Retinal pigment epithelial cell (primary cell): ENCODE data around the gene TMEM247.
A peak's percentile ranks its signal among the peaks of the same experiment; 100 is the strongest.

ENCODE experiments used
- DNase-seq: peaks from one replicate; pipeline ENCODE4 v3.0.0-alpha.2; 2010; ENCODE audit warnings: low read depth
- H3K4me3 ChIP-seq: 2 replicates; pipeline ENCODE4 v1.5.1; 2011; ENCODE audit warnings: mild to moderate bottlenecking, low read length, control low read depth, moderate library complexity
- TF ChIP-seq, protein P1 (sequence below): conservative IDR thresholded peaks from 2 replicates; pipeline ENCODE4 v1.5.1; 2011; ENCODE audit warnings: low read depth, low read length, control low read depth, inconsistent platforms

The TMEM247 gene

DNA sequence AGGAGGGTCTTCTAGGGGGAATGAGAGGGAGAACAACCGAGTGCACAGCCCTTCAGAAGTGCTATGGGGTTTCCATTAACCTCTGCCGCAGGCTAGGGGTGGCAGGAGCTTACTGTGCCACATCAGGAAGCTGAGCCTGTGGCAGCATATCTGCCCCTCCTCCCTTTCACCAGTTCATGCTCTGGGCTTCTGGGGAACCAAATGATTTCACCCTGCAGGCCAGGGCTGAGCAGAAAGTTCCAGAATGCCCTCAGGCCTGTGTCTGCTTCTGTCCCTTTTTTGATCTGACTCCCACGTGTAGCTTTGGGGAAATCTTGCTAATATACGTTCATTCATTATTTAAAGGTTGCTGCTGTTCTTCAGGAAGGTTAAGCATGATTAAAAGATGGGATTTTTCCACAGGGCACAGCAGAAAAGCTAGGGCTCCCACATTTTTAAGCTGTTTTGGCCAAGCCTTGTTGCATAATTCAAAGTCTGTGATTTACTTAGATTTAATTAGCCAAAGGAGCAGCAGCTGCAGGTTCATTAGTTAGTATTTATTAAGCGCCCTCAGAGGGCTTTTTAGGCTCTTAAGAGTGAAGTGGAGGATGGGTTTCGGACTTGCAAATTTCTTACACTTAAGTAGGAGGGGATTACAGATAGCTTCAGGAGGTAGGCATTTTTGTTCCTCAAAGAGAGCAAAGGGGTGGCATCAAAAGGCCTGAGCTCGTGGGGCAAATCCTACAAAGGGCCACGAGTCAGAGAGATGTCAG lies 10.2 kb downstream of the TMEM247 start:
- H3K4me3 ChIP-seq = no peak overlapping the region
- TF ChIP-seq, protein P1, sequence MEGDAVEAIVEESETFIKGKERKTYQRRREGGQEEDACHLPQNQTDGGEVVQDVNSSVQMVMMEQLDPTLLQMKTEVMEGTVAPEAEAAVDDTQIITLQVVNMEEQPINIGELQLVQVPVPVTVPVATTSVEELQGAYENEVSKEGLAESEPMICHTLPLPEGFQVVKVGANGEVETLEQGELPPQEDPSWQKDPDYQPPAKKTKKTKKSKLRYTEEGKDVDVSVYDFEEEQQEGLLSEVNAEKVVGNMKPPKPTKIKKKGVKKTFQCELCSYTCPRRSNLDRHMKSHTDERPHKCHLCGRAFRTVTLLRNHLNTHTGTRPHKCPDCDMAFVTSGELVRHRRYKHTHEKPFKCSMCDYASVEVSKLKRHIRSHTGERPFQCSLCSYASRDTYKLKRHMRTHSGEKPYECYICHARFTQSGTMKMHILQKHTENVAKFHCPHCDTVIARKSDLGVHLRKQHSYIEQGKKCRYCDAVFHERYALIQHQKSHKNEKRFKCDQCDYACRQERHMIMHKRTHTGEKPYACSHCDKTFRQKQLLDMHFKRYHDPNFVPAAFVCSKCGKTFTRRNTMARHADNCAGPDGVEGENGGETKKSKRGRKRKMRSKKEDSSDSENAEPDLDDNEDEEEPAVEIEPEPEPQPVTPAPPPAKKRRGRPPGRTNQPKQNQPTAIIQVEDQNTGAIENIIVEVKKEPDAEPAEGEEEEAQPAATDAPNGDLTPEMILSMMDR = no peak
- no peak for DNase-seq

DNA sequence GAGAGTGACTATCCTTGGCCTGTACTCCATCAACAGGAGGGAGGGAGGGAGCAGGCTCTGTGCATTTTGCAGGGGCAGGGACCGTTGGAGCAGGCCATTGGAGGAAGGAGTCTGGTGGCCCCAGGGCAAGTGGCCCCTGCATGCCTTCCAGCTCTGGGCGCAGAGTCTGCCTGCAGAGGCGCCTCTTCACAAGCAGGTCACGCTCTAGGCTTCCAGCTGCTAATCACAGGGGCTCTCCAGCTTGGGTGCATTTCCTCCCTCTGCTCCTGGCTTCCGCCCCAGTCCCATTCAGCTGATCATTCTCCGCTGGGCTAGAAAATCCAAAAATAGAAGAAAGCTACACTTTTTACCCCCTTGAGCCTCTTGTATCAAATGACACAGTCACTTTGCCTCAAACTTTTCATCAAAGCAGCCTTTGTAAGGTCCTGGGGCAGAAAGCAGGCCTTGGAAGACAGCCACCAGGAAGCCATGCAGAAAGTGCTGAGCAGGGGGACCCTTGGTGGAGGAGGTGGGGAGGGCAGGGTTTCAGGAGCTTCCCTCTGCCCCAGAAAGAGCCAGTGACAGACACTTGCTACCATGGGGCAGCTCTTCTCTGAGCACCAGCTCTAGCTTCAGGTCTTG lies 11.3 kb downstream of the TMEM247 start:
- peak; percentile 48 for DNase-seq
- H3K4me3 ChIP-seq = no peak overlapping the region
- TF ChIP-seq, protein P1 = peak; percentile 22

DNA sequence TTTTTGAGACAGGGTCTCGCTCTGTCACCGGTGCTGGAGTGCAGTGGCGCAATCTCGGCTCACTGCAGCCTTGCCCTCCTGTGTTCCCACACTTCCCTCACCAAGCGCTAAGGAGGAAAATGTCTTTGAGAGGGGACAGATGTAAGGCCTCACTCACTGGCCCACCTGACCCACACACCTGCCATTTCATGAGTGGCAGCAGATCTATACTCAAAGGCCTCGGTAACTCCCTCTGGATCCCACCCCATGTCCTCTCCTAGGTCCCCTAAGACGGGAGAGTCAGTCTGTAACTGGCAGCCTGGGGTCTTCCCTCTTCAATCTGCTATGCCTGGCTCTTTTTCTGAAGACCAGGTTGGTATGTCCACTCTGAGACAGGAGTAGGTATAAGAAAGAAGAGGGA lies 12.9 kb downstream of the TMEM247 start:
- H3K4me3 ChIP-seq = no peak overlapping the region
- TF ChIP-seq, protein P1 = no peak
- DNase-seq = no peak

DNA sequence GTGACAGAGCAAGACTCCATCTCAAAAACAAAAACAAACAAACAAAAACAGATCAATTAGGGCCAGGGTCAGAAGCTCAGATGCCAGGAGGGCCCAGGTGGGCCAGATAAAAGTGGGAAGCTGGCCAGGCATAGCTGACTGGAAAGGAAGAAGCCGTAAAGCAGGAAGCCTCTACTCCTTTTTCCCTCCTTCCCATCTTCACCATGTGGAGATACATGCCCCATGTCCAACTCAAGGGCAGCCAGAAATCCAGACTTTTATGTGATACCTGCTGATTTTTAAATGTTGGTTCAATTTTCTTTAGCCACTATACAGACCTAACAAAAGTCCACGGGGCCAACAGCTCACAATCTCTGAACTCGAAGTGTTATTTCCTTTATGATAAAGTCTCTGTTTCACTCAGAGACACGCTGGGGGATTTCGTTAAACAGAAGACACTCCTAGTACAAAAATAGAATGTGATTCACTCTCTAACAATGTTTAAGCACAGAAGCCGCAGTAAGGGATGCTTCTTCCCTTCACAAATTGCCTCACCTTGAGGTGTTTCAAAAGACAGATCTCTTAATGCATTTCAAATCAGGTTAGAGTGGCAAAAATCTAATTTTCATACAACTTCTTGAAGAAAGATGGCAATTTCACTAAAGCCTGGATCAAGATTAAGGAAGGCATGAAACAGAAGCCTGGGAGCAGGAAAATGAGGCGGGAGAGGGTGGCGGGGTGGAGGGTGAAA lies 14.0 kb downstream of the TMEM247 start:
- no peak overlapping the region for H3K4me3 ChIP-seq
- TF ChIP-seq, protein P1 = no peak
- no peak for DNase-seq

DNA sequence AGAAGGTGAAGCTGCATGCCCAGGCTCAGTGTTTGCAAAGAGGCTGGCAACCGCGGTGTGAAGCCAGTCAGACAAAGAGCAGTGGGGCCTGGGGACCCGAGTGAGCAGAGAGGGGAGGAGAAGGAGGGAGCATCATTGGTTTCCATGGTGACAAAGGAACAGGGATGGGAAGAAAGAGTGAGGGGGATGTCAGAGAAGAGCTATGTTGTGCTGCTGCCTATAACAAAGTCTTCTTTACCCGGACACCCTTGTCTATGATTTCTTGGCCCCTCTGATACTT lies 14.5 kb downstream of the TMEM247 start:
- TF ChIP-seq, protein P1 = no peak
- H3K4me3 ChIP-seq = no peak overlapping the region
- DNase-seq = no peak

DNA sequence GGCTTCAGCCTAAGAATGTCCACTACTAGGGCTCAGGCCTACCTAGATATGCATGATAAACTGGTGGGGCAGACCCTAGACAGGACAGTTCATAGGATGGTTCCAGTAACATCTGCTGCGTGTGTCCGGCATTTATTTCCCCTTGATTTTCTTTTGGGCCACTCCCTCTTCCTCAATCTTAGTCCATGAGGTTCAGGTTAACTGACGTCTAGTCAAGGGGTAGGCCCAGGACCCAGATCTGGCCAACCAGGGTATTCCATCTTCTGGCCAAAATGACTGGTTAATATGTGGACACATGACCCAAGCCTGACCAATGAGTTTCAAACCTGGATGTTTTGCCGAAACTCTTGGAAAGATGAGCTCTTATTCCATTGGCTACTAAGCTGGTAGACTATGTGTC lies 15.2 kb downstream of the TMEM247 start:
- TF ChIP-seq, protein P1 = no peak
- no peak overlapping the region for H3K4me3 ChIP-seq
- no peak for DNase-seq
